ENCODE measurements around the gene SLC6A9.

The SLC6A9 gene

DNA sequence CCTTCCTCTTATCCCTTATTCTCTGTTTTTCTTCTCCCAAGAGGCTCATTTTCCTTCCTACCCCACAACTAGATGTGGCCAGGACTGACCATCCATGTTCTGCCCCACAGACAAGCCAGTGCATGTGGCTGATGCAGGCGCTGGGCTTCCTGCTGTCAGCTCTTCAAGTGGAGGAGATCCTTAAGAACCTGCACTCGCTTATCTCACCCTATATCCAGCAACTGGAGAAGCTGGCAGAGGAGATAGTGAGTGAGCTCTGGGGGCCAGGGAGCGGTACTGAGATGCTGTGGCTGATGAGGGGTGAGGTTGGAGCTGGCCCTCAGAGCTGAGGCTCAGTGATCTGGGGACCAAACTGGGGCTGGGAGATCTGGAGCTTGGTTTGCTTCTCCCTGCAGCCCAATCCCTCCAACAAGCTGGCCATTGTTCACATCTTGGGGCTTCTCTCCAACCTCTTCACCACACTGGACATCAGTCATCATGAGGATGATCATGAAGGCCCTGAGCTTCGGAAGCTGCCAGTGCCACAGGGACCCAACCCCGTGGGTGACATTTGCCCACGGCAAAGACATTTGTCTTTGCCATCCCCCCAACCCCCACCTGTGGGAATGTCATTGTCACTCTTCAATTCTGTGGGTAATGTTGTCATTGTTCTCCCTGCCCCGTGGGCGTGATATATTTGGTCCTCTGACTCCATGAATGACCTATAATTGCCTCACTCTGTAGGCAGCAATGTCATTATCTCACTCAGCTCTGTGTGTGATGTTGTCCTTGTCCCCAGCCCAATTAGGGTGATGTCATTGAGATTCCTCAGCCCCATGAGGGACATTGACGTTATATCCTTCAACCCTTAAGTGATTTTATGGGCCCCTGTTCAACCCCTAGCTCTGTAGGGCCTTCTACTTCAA, 72.7 kb downstream of the SLC6A9 start:
- TF ChIP-seq TCF12 (IDR thresholded peaks at IDR 0.05; ENCODE audit: low read depth), result no peak

DNA sequence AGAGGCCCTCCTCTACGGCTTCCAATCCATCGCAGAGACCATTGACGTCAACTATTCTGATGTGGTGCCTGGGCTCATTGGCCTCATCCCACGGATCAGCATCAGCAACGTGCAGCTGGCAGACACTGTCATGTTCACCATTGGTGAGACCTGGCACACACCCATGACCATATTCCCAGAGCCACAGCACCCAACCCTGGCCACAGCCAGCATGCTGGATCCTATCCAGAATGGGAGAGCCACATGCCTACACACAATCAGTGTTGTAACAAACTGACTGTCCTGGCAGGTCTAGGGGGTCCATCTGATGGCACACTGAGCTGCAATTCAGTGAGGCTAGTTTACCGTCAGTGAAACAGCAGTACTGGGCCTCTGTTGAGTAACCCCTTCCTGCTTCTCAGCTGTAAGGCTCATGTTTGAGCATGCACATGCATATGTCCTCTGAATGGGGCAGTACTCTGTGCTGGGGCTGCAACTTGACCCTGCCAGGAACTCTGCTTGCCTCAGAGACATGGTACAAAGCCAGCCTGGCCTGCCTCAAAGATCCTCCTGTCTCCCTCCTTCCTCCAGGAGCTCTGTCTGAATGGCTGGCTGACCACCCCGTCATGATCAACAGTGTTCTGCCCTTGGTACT, 73.7 kb downstream of the SLC6A9 start:
- TF ChIP-seq FOXM1 (IDR thresholded peaks at IDR 0.05; ENCODE audit: borderline replicate concordance, low read depth), result no peak
- no peak for TF ChIP-seq CREB1 (IDR thresholded peaks at IDR 0.05; ENCODE audit: low read depth)
- TF ChIP-seq ZBTB7A (IDR thresholded peaks at IDR 0.05; ENCODE audit: low read depth), result no peak
- no peak for TF ChIP-seq TEAD4 (IDR thresholded peaks at IDR 0.05)
- TF ChIP-seq CEBPB (IDR thresholded peaks at IDR 0.05), result no peak
- no peak for TF ChIP-seq TCF12 (IDR thresholded peaks at IDR 0.05; ENCODE audit: low read depth)
- no peak for TF ChIP-seq YY1 (IDR thresholded peaks at IDR 0.05; ENCODE audit: low read depth)
- no peak for TF ChIP-seq TAF1 (IDR thresholded peaks at IDR 0.05; ENCODE audit: low read depth)
- no peak for TF ChIP-seq EP300 (IDR thresholded peaks at IDR 0.05; ENCODE audit: borderline replicate concordance)
- TF ChIP-seq, protein P1, sequence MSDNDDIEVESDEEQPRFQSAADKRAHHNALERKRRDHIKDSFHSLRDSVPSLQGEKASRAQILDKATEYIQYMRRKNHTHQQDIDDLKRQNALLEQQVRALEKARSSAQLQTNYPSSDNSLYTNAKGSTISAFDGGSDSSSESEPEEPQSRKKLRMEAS (IDR thresholded peaks at IDR 0.05), result no peak
- TF ChIP-seq EGR1 (IDR thresholded peaks at IDR 0.05), result no peak
- TF ChIP-seq, protein P2, sequence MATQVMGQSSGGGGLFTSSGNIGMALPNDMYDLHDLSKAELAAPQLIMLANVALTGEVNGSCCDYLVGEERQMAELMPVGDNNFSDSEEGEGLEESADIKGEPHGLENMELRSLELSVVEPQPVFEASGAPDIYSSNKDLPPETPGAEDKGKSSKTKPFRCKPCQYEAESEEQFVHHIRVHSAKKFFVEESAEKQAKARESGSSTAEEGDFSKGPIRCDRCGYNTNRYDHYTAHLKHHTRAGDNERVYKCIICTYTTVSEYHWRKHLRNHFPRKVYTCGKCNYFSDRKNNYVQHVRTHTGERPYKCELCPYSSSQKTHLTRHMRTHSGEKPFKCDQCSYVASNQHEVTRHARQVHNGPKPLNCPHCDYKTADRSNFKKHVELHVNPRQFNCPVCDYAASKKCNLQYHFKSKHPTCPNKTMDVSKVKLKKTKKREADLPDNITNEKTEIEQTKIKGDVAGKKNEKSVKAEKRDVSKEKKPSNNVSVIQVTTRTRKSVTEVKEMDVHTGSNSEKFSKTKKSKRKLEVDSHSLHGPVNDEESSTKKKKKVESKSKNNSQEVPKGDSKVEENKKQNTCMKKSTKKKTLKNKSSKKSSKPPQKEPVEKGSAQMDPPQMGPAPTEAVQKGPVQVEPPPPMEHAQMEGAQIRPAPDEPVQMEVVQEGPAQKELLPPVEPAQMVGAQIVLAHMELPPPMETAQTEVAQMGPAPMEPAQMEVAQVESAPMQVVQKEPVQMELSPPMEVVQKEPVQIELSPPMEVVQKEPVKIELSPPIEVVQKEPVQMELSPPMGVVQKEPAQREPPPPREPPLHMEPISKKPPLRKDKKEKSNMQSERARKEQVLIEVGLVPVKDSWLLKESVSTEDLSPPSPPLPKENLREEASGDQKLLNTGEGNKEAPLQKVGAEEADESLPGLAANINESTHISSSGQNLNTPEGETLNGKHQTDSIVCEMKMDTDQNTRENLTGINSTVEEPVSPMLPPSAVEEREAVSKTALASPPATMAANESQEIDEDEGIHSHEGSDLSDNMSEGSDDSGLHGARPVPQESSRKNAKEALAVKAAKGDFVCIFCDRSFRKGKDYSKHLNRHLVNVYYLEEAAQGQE (IDR thresholded peaks at IDR 0.05; ENCODE audit: low read depth), result no peak
- TF ChIP-seq, protein P3, sequence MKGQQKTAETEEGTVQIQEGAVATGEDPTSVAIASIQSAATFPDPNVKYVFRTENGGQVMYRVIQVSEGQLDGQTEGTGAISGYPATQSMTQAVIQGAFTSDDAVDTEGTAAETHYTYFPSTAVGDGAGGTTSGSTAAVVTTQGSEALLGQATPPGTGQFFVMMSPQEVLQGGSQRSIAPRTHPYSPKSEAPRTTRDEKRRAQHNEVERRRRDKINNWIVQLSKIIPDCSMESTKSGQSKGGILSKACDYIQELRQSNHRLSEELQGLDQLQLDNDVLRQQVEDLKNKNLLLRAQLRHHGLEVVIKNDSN (IDR thresholded peaks at IDR 0.05), result no peak

DNA sequence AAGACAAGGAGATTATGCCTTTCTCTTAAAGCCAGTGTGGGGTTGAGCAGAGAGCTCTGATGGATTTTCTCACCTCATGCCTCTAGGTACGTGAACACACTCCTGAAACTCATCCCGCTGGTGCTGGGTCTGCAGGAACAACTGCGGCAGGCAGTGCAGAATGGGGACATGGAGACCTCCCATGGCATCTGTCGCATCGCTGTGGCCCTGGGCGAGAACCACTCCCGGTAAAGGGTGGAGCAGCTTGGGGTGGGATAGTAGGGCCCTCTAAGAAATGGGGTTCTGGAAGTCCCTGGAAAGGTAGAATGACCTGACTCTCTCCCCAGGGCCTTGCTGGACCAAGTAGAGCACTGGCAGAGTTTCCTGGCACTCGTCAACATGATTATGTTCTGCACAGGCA, 75.0 kb downstream of the SLC6A9 start:
- no peak for TF ChIP-seq RAD21 (IDR thresholded peaks at IDR 0.05; ENCODE audit: low read depth)
- TF ChIP-seq YY1 (IDR thresholded peaks at IDR 0.05; ENCODE audit: low read depth), result no peak
- no peak for TF ChIP-seq TEAD4 (IDR thresholded peaks at IDR 0.05)
- TF ChIP-seq NFIC (IDR thresholded peaks at IDR 0.05), result no peak
- TF ChIP-seq, protein P2 (IDR thresholded peaks at IDR 0.05; ENCODE audit: low read depth), result no peak
- no peak for TF ChIP-seq CREB1 (IDR thresholded peaks at IDR 0.05; ENCODE audit: low read depth)
- TF ChIP-seq ZBTB7A (IDR thresholded peaks at IDR 0.05; ENCODE audit: low read depth), result no peak
- no peak for TF ChIP-seq EP300 (IDR thresholded peaks at IDR 0.05; ENCODE audit: borderline replicate concordance)

DNA sequence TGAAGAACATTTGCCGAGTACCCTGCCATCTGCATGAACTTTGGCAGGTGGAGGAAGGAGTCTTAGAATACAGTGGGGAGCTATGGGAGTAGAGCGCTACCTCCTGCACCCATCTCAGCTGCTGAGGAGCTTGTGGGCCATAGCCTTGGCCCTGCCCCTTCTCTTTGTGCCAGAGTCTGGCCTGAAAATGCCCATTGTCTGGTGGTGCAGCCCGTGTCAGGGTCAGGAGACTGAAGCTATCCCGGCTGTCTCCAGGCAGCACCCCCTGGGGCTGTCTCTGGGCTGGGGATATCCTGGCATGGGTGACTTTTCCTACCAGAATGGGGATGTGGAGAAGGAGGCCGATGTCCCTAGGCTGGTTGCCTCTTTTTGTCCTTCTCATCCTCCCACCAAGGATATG, 77.2 kb downstream of the SLC6A9 start:
- no peak for TF ChIP-seq RAD21 (IDR thresholded peaks at IDR 0.05; ENCODE audit: low read depth)
- TF ChIP-seq, protein P1 (IDR thresholded peaks at IDR 0.05), result no peak

DNA sequence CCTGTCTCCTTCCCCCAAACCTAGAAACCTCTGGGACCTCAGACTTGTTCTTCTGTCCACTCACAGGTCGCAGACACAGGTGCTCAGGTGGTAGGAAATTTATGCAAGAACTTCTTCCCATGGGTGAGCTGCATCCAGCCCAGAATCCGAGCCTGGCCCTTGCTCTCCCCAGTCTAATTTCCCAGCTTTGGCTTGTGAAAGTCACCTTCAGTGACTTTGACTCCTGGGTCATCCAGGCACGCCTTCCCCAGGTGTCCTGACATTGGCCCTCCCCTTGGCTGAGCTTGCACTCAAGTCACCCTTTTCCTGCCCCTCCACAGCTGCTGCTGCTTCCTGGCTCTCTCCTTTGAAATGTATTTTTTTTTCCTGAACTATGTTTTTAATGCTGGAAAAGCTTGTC, 77.9 kb downstream of the SLC6A9 start:
- TF ChIP-seq ZBTB7A (IDR thresholded peaks at IDR 0.05; ENCODE audit: low read depth) (no peak), RAD21 (IDR thresholded peaks at IDR 0.05; ENCODE audit: low read depth) (no peak), EGR1 (IDR thresholded peaks at IDR 0.05) (no peak), EP300 (IDR thresholded peaks at IDR 0.05; ENCODE audit: borderline replicate concordance) (no peak), TEAD4 (IDR thresholded peaks at IDR 0.05) (no peak), YY1 (IDR thresholded peaks at IDR 0.05; ENCODE audit: low read depth) (no peak), FOXM1 (IDR thresholded peaks at IDR 0.05; ENCODE audit: borderline replicate concordance, low read depth) (no peak), NFIC (IDR thresholded peaks at IDR 0.05) (no peak), TAF1 (IDR thresholded peaks at IDR 0.05; ENCODE audit: low read depth) (no peak), TCF12 (IDR thresholded peaks at IDR 0.05; ENCODE audit: low read depth) (no peak), CREB1 (IDR thresholded peaks at IDR 0.05; ENCODE audit: low read depth) (no peak), CEBPB (IDR thresholded peaks at IDR 0.05) (no peak)
- TF ChIP-seq, protein P1 (IDR thresholded peaks at IDR 0.05), result no peak
- TF ChIP-seq, protein P2 (IDR thresholded peaks at IDR 0.05; ENCODE audit: low read depth), result no peak
- TF ChIP-seq, protein P3 (IDR thresholded peaks at IDR 0.05), result no peak
